Measurements from ENCODE around the gene TEDDM1. TPM values are rescaled to one million over a fixed set of nuclear protein-coding genes. Genes with fewer than 3 reads are reported as not detected.
"Not testable (repeated sequence)": the region's sequence is repeated elsewhere in the genome, so short reads cannot be mapped to it uniquely, and the experiment has no call there.

Gene TEDDM1, protein sequence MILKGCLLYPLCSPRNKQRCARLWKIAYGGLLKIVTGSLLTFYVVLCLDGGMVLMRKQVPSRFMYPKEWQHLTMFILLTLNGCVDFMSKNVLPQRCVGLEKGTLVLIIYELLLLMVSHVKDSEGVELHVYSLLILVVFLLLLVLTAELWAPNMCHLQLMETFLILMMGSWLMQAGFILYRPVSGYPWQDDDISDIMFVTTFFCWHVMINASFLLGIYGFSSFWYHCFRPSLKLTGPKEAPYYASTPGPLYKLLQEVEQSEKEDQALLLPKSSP
- total RNA-seq, result not detected in 2 replicates
- long read RNA-seq, result 0 reads

DNA sequence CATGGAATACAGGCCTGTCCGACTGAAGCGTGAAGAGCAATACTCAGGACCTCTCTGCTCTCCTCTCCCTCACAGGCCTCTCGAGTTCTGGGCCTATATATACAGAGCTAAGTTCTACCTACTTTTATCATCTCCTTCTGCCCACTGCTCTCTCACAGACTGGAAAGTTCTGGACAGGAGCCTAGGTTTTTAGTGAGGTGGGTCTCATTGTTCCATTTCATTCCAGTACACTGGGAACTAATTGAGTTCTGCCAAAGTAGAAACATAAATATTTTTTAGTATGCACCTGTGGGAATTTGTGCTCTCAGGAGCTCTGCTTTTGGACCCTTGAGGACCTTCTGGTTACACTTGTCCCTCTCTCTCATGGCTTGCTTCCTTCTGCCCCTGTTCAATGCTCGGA is at the start of gene TEDDM1:
TEDDM1 (minus strand) TSS at position 101 of the 400 bp plus-strand sequence. CDS start 182 bp downstream, outside the sequence.
- Mint-ChIP-seq H3K4me1 (ENCODE audit: unreplicated experiment) (peaks cover 19% of the 10 kb centered on the region), H3K36me3 (ENCODE audit: unreplicated experiment) (no peaks in the 10 kb centered on the region), H3K27ac (ENCODE audit: unreplicated experiment) (no peak within 1 kb of the TSS), H3K9me3 (ENCODE audit: unreplicated experiment) (peaks cover 3% of the 10 kb centered on the region), H3K4me3 (ENCODE audit: unreplicated experiment) (no peak within 1 kb of the TSS), H3K27me3 (ENCODE audit: unreplicated experiment) (peaks cover 17% of the 10 kb centered on the region)
- TF ChIP-seq, protein P1, sequence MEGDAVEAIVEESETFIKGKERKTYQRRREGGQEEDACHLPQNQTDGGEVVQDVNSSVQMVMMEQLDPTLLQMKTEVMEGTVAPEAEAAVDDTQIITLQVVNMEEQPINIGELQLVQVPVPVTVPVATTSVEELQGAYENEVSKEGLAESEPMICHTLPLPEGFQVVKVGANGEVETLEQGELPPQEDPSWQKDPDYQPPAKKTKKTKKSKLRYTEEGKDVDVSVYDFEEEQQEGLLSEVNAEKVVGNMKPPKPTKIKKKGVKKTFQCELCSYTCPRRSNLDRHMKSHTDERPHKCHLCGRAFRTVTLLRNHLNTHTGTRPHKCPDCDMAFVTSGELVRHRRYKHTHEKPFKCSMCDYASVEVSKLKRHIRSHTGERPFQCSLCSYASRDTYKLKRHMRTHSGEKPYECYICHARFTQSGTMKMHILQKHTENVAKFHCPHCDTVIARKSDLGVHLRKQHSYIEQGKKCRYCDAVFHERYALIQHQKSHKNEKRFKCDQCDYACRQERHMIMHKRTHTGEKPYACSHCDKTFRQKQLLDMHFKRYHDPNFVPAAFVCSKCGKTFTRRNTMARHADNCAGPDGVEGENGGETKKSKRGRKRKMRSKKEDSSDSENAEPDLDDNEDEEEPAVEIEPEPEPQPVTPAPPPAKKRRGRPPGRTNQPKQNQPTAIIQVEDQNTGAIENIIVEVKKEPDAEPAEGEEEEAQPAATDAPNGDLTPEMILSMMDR (IDR thresholded peaks at IDR 0.05), result no peak
- DNase-seq (ENCODE audit: extremely low spot score, unreplicated experiment), result no peak

DNA sequence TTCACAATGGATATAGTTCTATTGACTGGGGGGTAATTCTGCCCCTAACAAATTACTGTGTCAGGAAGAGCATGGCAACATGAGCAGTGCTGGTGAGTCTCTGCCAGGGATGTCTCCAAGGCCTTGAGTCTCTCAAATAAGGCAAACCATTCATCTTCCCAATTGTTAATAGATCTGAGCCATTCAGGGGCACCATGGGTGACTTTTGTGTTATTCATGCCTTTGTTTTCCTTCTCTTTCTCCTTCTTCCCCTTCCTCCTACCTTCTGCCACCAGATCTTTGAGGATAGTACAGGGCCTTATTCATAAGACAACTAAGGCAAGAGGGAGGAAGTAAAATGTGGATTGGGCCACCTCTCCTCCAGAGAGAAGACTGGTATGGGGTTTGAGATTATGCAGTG is 49.6 kb upstream of the TEDDM1 start, which contains the start of gene RGSL1:
RGSL1 (plus strand) TSS at position 60 of the 400 bp plus-strand sequence; CDS start at position 80, 20 bp downstream.
- no peak for DNase-seq (ENCODE audit: extremely low spot score, unreplicated experiment)
- Mint-ChIP-seq H3K4me1 (ENCODE audit: unreplicated experiment) (no peaks in the 10 kb centered on the region), H3K27ac (ENCODE audit: unreplicated experiment) (no peak within 1 kb of the TSS), H3K4me3 (ENCODE audit: unreplicated experiment) (no peak within 1 kb of the TSS), H3K27me3 (ENCODE audit: unreplicated experiment) (peaks cover 24% of the 10 kb centered on the region), H3K36me3 (ENCODE audit: unreplicated experiment) (no peaks in the 10 kb centered on the region), H3K9me3 (ENCODE audit: unreplicated experiment) (no peaks in the 10 kb centered on the region)
- TF ChIP-seq, protein P1 (IDR thresholded peaks at IDR 0.05), result no peak

DNA sequence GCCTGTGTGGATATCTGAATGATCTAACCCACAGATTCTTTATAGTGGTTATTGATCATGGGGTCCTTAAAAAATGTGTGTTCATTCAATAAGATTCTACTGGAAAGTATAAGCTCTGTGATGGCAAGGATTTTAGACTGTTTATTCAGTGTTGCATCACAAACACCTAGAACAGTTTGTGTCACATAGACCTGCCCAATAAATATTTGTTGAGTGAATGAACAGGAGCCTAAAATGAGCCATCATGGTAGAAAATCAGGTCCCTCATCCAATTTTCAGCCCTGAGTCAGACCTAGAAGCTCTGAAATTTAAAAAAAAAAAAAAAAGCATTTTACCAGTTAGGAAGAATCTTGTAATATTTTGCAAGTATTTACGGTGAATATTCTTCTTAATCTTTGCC is 47.2 kb upstream of the TEDDM1 start:
- Mint-ChIP-seq H3K27me3 (ENCODE audit: unreplicated experiment) (peaks cover 17% of the 10 kb centered on the region), H3K36me3 (ENCODE audit: unreplicated experiment) (no peaks in the 10 kb centered on the region), H3K4me1 (ENCODE audit: unreplicated experiment) (no peaks in the 10 kb centered on the region), H3K27ac (ENCODE audit: unreplicated experiment) (no peak overlapping the region), H3K9me3 (ENCODE audit: unreplicated experiment) (no peaks in the 10 kb centered on the region), H3K4me3 (ENCODE audit: unreplicated experiment) (no peak overlapping the region)
- TF ChIP-seq, protein P1 (IDR thresholded peaks at IDR 0.05), result no peak
- DNase-seq (ENCODE audit: extremely low spot score, unreplicated experiment), result no peak

DNA sequence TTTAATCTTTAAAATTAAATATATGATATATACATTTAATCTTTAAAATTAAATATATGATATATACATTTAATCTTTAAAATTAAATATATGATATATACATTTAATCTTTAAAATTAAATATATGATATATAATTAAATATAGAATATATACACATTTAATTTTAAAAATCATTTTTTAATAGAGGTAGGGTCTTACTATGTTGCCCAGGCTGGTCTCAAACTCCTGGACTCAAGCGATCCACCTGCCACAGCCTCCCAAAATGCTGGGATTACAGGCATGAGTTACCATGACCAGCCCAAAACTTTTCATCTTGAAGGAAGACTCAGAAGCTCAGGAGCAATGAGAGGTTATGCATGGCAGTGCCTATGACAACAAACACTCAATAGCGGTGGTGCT is 46.7 kb upstream of the TEDDM1 start:
- H3K27ac Mint-ChIP-seq (ENCODE audit: unreplicated experiment); H3K36me3 Mint-ChIP-seq (ENCODE audit: unreplicated experiment); H3K9me3 Mint-ChIP-seq (ENCODE audit: unreplicated experiment); H3K4me1 Mint-ChIP-seq (ENCODE audit: unreplicated experiment); DNase-seq (ENCODE audit: extremely low spot score, unreplicated experiment); H3K4me3 Mint-ChIP-seq (ENCODE audit: unreplicated experiment): not testable (repeated sequence)
- peaks cover 17% of the 10 kb centered on the region for H3K27me3 Mint-ChIP-seq (ENCODE audit: unreplicated experiment)

DNA sequence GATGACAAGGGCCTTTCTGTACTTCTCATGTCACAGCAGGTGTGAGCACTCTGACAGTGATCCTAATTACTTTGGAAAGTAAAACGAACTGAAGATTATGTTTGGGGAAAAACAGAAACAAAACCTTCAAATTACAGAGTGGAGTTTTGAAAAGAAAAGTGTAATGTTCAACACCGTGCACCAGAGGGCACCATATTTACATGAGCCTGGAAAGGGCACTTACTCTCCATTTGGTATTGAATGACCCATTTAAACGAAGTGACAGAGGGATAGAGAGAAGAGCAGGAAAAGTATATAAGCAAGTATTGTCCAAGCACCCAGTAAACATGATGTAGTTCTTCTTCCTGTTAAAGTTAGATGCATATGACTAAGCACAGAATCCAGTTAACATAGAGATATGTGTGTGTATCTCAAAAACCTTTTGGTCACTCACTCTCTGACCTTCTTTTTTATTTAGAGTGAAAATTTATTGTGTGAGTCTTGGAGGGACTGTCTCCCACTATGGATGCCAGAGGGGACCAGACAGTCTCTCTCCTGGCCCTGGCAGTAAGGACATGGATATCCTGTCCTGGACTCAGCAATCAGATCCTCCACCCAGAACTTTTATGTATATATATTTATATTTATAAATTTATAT is 45.7 kb upstream of the TEDDM1 start:
- H3K36me3 Mint-ChIP-seq (ENCODE audit: unreplicated experiment), result no peaks in the 10 kb centered on the region
- H3K4me3 Mint-ChIP-seq (ENCODE audit: unreplicated experiment), result no peak overlapping the region
- TF ChIP-seq, protein P1 (IDR thresholded peaks at IDR 0.05), result peak; percentile 70
- no peaks in the 10 kb centered on the region for H3K4me1 Mint-ChIP-seq (ENCODE audit: unreplicated experiment)
- H3K27ac Mint-ChIP-seq (ENCODE audit: unreplicated experiment), result no peak overlapping the region
- H3K9me3 Mint-ChIP-seq (ENCODE audit: unreplicated experiment), result no peaks in the 10 kb centered on the region
- no peak for DNase-seq (ENCODE audit: extremely low spot score, unreplicated experiment)
- peaks cover 8% of the 10 kb centered on the region for H3K27me3 Mint-ChIP-seq (ENCODE audit: unreplicated experiment)

Measured in osteocyte (in vitro differentiated cells).